Mesothelial cell of epicardium (in vitro differentiated cells): Measurements from ENCODE around the gene EPB41L4A. TPM values are rescaled to one million over a fixed set of nuclear protein-coding genes. Genes with fewer than 3 reads are reported as not detected.

Source experiments
- DNase-seq, 2 experiments: peaks; one replicate each; pipeline ENCODE4 v3.0.0; 2021; ENCODE audit warnings: low spot score in 2 of 2; ENCODE audit not compliant: unreplicated experiment in 2 of 2
- H3K27ac Mint-ChIP-seq: 2 replicates; pipeline ENCODE4 v1.8.0; 2021; ENCODE audit warnings: mixed read lengths
- H3K27me3 Mint-ChIP-seq: 2 replicates; pipeline ENCODE4 v1.8.0; 2021; ENCODE audit warnings: low read depth, mixed read lengths
- H3K36me3 Mint-ChIP-seq: 2 replicates; pipeline ENCODE4 v1.8.0; 2021; ENCODE audit warnings: mixed read lengths
- H3K4me1 Mint-ChIP-seq: 2 replicates; pipeline ENCODE4 v1.8.0; 2021; ENCODE audit warnings: mixed read lengths
- H3K4me3 Mint-ChIP-seq: 2 replicates; pipeline ENCODE4 v1.8.0; 2021; ENCODE audit warnings: mild to moderate bottlenecking, moderate library complexity, mixed read lengths
- H3K9me3 Mint-ChIP-seq: 2 replicates; pipeline ENCODE4 v1.8.0; 2021; ENCODE audit warnings: mixed read lengths
- CTCF ChIP-seq: fragments of 200-600 bp; sonication (generic); IDR thresholded peaks from one replicate; pipeline ENCODE4 v1.5.0; 2021; ENCODE audit warnings: antibody characterized with exemption; ENCODE audit not compliant: unreplicated experiment
- total RNA-seq: library from RNA; stranded (reverse); gene quantifications from 3 replicates; pipeline ENCODE4 v1.2.1, GENCODE V29; 2021

EPB41L4A gene
- total RNA-seq, 1 donor from 2014 or later = 39.3 TPM

DNA sequence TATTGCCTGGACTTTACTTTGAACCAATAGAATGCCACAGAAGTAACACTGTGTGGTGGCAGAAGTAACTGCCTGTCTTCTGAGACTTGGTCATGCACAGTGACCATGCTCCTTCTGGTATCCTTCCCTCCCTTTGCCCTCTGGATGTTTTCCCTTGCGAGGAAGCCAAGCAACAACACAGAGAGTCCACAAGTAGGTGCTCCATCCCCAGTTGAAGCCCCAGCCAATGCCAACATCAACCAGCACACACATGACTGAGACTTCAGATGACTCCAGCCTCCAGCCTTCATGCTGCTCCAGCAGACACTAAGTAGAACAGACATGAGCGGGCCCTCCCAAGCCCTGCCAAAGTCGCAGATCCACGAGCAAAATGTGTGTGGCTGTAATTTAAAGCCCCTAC lies 129.6 kb downstream of the EPB41L4A start:
- no peaks in the 10 kb centered on the region for H3K36me3 Mint-ChIP-seq
- no peak for TF ChIP-seq CTCF
- H3K27ac Mint-ChIP-seq = no peak overlapping the region
- no peaks in the 10 kb centered on the region for H3K4me1 Mint-ChIP-seq
- H3K9me3 Mint-ChIP-seq = no peaks in the 10 kb centered on the region
- no peak for DNase-seq
- H3K27me3 Mint-ChIP-seq = no peaks in the 10 kb centered on the region
- H3K4me3 Mint-ChIP-seq = no peak overlapping the region

DNA sequence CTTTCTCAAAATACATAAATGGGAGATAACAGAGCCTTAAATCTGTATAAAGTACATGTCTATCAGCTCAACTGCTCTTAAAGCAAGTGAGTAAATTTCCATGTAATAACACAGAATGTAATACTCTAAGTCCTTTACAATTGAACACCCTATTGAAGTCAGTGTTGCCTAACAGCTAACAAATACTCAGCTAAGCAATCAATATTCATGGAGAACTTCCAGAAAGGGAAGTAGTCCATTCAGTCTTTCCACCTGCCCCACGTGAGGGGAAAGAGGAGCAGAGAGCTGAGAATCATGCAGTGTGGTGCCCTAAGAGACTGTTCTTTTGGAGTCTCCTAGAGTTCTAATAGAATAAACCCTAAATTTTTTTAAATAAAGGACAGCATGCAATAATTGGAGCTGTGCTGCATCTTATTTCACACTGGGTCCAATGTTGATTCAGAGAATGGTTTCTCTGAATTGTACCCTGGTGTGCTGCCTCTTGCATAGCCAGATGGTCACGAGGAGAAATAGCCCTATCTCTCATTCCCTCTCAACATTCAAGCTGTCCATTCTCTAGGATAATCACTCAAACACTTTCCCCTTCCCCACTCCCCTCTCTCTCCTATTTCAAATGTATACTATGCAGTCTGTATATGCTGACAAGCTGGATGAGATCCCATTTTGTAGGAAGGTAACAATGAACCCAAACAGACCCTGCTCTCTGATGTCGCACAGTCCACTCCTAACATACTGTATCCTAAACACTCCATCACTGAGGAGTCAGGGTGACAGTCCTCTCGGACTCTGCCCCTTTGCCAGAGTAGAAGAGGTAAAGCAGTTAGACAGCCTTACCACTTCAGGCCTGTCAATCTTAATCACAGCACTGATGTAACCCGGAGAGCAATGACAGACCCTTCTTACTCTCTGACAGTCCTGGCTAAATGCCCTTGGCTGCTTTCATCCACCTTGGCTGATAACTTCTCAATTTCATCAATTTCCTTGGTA lies 134.8 kb downstream of the EPB41L4A start:
- H3K36me3 Mint-ChIP-seq = no peaks in the 10 kb centered on the region

GRCh38 chr5:112283034-112283582 lies 136.0 kb downstream of the EPB41L4A start:
- Mint-ChIP-seq H3K27ac (no peak overlapping the region), H3K9me3 (no peaks in the 10 kb centered on the region), H3K4me1 (no peaks in the 10 kb centered on the region), H3K4me3 (no peak overlapping the region), H3K27me3 (no peaks in the 10 kb centered on the region), H3K36me3 (no peaks in the 10 kb centered on the region)
- DNase-seq = no peak
- TF ChIP-seq CTCF = no peak

More for the DNA sequence above, 134.8 kb downstream of the EPB41L4A start:
- H3K4me3 Mint-ChIP-seq = no peak overlapping the region
- H3K9me3 Mint-ChIP-seq = no peaks in the 10 kb centered on the region
- no peak overlapping the region for H3K27ac Mint-ChIP-seq
- TF ChIP-seq CTCF = no peak
- no peaks in the 10 kb centered on the region for H3K27me3 Mint-ChIP-seq
- no peak for DNase-seq
- no peaks in the 10 kb centered on the region for H3K4me1 Mint-ChIP-seq

- Mint-ChIP-seq H3K4me1 (no peaks in the 10 kb centered on the region), H3K9me3 (no peaks in the 10 kb centered on the region), H3K27ac (no peak overlapping the region), H3K27me3 (no peaks in the 10 kb centered on the region), H3K36me3 (no peaks in the 10 kb centered on the region), H3K4me3 (no peak overlapping the region)
- no peak for DNase-seq
- no peak for TF ChIP-seq CTCF
These were observed 140.0 kb downstream of the EPB41L4A start for GRCh38 chr5:112279082-112279481.

- DNase-seq = no peak
- Mint-ChIP-seq H3K36me3 (no peaks in the 10 kb centered on the region), H3K9me3 (no peaks in the 10 kb centered on the region)
These were observed 142.1 kb downstream of the EPB41L4A start for GRCh38 chr5:112276991-112277390.

More at GRCh38 chr5:112276991-112277390, 142.1 kb downstream of the EPB41L4A start:
- Mint-ChIP-seq H3K27ac (peak overlapping the region; percentile 45), H3K4me1 (no peaks in the 10 kb centered on the region), H3K27me3 (no peaks in the 10 kb centered on the region), H3K4me3 (no peak overlapping the region)
- TF ChIP-seq CTCF = no peak
